Stimulated activated naive CD8-positive, alpha-beta T cell treated with anti-CD3 and anti-CD28 coated beads, Interleukin-15, Interleukin-2, amounts not matched to agents 100 ng/mL and 50 ng/mL, for 24 hours (primary cell): Measurements from ENCODE around the gene GPR101.
"Not testable (repeated sequence)": the region's sequence is repeated elsewhere in the genome, so short reads cannot be mapped to it uniquely, and the experiment has no call there.

Source experiments
- H3K27ac Mint-ChIP-seq: one replicate; pipeline ENCODE4 v1.8.0; 2021; ENCODE audit warnings: mild to moderate bottlenecking, mixed read lengths
- H3K27me3 Mint-ChIP-seq: one replicate; pipeline ENCODE4 v1.8.0; 2021; ENCODE audit warnings: mixed read lengths
- H3K36me3 Mint-ChIP-seq: one replicate; pipeline ENCODE4 v1.8.0; 2021; ENCODE audit warnings: low read depth, mixed read lengths
- H3K4me1 Mint-ChIP-seq: one replicate; pipeline ENCODE4 v1.8.0; 2021; ENCODE audit warnings: low read depth, mixed read lengths
- H3K4me3 Mint-ChIP-seq: one replicate; pipeline ENCODE4 v1.8.0; 2021; ENCODE audit warnings: mild to moderate bottlenecking, mixed read lengths
- H3K9me3 Mint-ChIP-seq: one replicate; pipeline ENCODE4 v1.8.0; 2021; ENCODE audit warnings: mixed read lengths

GPR101 gene

DNA sequence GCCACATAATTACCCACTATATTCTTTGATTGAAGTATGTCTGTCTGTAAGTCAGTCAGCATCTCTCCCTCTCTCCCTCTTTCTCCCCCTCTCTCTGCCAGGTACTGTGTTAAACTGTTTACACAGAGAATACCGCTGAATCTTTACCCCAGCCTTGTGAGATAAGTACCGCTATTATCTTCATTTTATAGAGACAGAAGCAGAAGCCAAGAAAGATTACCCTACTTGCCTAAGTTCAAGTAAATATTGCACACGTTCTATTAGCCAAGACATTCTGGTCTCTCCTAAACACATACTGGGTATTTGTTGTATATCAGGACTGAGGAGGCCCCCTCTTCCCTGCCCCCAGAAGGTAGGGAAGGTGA lies 695 bp upstream of the GPR101 start:
- Mint-ChIP-seq H3K36me3 (no peaks in the 10 kb centered on the region), H3K27ac (no peak overlapping the region), H3K9me3 (no peaks in the 10 kb centered on the region), H3K27me3 (peaks cover 53% of the 10 kb centered on the region), H3K4me3 (no peak overlapping the region), H3K4me1 (peaks cover 11% of the 10 kb centered on the region)

- Mint-ChIP-seq H3K27me3 (peaks cover 61% of the 10 kb centered on the region), H3K4me3 (no peak overlapping the region)
Observed at GRCh38 chrX:137032841-137033773, 688 bp downstream of the GPR101 start.

DNA sequence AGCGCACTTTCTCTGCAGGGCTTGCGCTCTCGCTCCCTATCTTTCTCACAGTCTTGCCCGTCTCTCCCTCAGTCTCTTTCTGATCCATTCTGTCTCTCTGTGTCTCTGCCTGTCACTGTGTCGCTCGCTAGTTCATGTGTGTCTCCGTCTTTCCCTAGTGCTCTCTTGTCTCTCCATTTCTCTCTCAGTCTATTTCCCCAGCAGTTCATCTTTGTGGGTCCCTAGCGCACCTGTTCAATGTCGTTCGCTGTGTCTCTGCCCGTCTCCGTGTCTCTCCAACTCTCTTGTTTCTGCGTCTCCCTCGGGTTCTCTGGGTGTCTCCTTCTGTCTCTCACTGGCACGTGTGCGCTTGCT lies 1.5 kb downstream of the GPR101 start:
- Mint-ChIP-seq H3K36me3 (no peaks in the 10 kb centered on the region), H3K27me3 (peaks cover 56% of the 10 kb centered on the region), H3K4me3 (no peak overlapping the region), H3K27ac (no peak overlapping the region), H3K4me1 (peaks cover 11% of the 10 kb centered on the region), H3K9me3 (no peaks in the 10 kb centered on the region)

More at GRCh38 chrX:137032841-137033773, 688 bp downstream of the GPR101 start:
- Mint-ChIP-seq H3K27ac (no peak overlapping the region), H3K9me3 (no peaks in the 10 kb centered on the region), H3K4me1 (peaks cover 11% of the 10 kb centered on the region), H3K36me3 (no peaks in the 10 kb centered on the region)

DNA sequence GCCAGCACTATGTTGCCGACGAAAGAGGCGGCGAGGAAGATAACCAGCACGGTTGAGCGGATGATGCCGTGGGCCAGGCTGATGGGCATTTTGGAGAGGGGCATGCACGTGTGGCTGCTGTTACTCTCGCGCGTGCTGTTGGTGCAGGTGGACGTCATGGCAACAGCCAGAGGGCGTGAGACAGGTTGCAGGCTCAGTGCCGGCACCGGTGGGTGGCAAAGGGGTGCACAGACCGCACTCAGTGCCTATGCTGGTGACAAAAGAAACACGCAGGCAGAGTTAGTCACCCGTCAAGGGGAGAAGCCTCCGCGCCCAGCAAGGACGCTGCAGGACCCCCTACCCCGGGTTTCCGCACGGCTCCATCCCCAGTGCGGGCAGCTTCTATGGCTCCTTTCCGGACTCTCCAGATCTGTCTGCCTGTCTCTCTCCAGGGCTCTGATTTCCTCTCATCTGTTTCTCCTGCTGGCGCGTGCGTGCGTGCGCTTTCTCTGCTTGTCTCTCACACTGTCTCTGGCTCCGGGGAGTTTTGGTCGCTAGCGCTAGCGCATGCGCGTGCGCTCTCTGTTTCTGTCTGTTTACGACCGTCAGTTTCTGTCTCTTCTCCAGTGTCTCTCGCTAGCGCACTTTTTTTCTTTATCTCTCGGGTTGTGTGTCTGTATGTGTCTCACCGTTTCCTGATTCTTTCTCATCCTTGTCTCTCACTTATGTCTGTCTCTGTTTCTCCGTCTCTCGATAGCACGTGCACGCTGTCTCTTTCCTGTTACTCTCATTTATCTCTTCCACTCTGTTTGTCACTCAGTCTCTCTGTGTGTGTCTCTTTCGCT lies 2.1 kb downstream of the GPR101 start:
- Mint-ChIP-seq H3K4me1 (peaks cover 11% of the 10 kb centered on the region), H3K4me3 (no peak overlapping the region), H3K27me3 (peaks cover 50% of the 10 kb centered on the region), H3K27ac (no peak overlapping the region), H3K9me3 (no peaks in the 10 kb centered on the region), H3K36me3 (no peaks in the 10 kb centered on the region)

DNA sequence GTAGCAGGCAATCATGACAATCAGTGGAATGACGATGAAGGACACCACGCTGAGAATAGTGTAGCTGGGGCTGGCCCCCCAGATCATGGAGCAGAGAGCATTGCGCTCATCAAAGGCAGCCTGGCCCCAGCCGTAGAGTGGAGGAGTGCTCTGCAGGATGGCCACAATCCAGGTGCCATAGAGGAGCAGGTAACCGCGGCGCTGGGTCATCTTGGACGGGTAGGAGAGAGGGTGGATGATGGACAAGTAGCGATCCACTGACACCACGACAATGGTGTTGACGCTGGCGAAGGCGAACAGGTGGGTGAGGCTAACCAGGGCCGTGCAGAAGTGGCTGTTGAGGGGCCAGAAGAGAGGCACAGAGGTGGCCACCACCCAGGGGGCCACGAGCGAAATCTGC lies 2.8 kb downstream of the GPR101 start:
- Mint-ChIP-seq H3K4me3 (no peak overlapping the region), H3K9me3 (no peaks in the 10 kb centered on the region), H3K4me1 (peaks cover 11% of the 10 kb centered on the region), H3K27ac (no peak overlapping the region), H3K36me3 (no peaks in the 10 kb centered on the region), H3K27me3 (peaks cover 50% of the 10 kb centered on the region)

GRCh38 chrX:137028699-137029098 lies 5.1 kb downstream of the GPR101 start:
- H3K27me3 Mint-ChIP-seq = peaks cover 35% of the 10 kb centered on the region
- H3K27ac Mint-ChIP-seq = no peak overlapping the region
- no peak overlapping the region for H3K4me3 Mint-ChIP-seq
- H3K9me3 Mint-ChIP-seq = no peaks in the 10 kb centered on the region
- H3K4me1 Mint-ChIP-seq = peaks cover 6% of the 10 kb centered on the region
- H3K36me3 Mint-ChIP-seq = no peaks in the 10 kb centered on the region

- H3K27me3 Mint-ChIP-seq = peaks cover 29% of the 10 kb centered on the region
- H3K4me3 Mint-ChIP-seq = no peak overlapping the region
- H3K27ac Mint-ChIP-seq = no peak overlapping the region
- no peaks in the 10 kb centered on the region for H3K9me3 Mint-ChIP-seq
- H3K4me1 Mint-ChIP-seq = peaks cover under 1% of the 10 kb centered on the region
- H3K36me3 Mint-ChIP-seq = no peaks in the 10 kb centered on the region
Observed at GRCh38 chrX:137025930-137026329, 7.9 kb downstream of the GPR101 start.

- H3K4me3 Mint-ChIP-seq, H3K9me3 Mint-ChIP-seq: not testable (repeated sequence)
Observed at GRCh38 chrX:137000236-137000635, 33.6 kb downstream of the GPR101 start.

GRCh38 chrX:136999024-136999423 lies 34.8 kb downstream of the GPR101 start:
- Mint-ChIP-seq H3K27ac (no peak overlapping the region), H3K36me3 (peaks cover 3% of the 10 kb centered on the region), H3K4me1 (no peaks in the 10 kb centered on the region), H3K27me3 (no peaks in the 10 kb centered on the region), H3K9me3 (no peaks in the 10 kb centered on the region), H3K4me3 (no peak overlapping the region)

More at GRCh38 chrX:137000236-137000635, 33.6 kb downstream of the GPR101 start:
- not testable (repeated sequence) for H3K27ac Mint-ChIP-seq, H3K4me1 Mint-ChIP-seq, H3K27me3 Mint-ChIP-seq, H3K36me3 Mint-ChIP-seq
